Sciatic nerve (tissue), 2 donors: ENCODE results near the gene NCLN. TPM values are rescaled to one million over a fixed set of nuclear protein-coding genes. Genes with fewer than 3 reads are reported as not detected.

ENCODE experiments used
- ATAC-seq: fragments of 200-7000 bp; cut with Tn5 transposase; one replicate; pipeline ENCODE4 v1.9.1; 2020; ENCODE audit warnings: mild to moderate bottlenecking, moderate library complexity
- DNase-seq: peaks from one replicate; pipeline ENCODE4 v3.0.0-alpha.2; 2020; ENCODE audit warnings: low spot score
- intact Hi-C: fragments of 100-400 bp; cut with DNase I; formaldehyde crosslinking; loops from one replicate; pipeline ENCODE4 v1.14.2; 2022
- total RNA-seq: library from RNA; stranded (reverse); fragmentation: NEBNext Ultra II Directional; extraction: Animal tissue kit (Norgen Biotek cat#: 25700); gene quantifications from one replicate; pipeline ENCODE4 v1.2.1, GENCODE V29; 2021
- donor health status: DM: no; HTN: no; CAD: no.
- donor health status: DM: no; HTN: no; CAD: no.

The NCLN gene
- 25.4 TPM for total RNA-seq

GRCh38 chr19:3185461-3186159, at the start of gene NCLN:
Gene NCLN (plus strand): TSS chr19:3185930. CDS start chr19:3186031, 101 bp downstream.
- ATAC-seq (peak; percentile 98), DNase-seq (peak; percentile 96)
- intact Hi-C loops: no loop called here

GRCh38 chr19:3135961-3136683, 49.6 kb upstream of the NCLN start, which contains the start of gene GNA15:
Gene GNA15 (plus strand): TSS chr19:3136033. CDS start chr19:3136451, 418 bp downstream.
- DNase-seq: no peak
- peak; percentile 40 for ATAC-seq

GRCh38 chr19:3136684-3137055, 49.1 kb upstream of the NCLN start:
- intact Hi-C loops: no loop called here
- no peak for ATAC-seq
- DNase-seq: no peak

More at GRCh38 chr19:3135961-3136683, 49.6 kb upstream of the NCLN start, which contains the start of gene GNA15:
- intact Hi-C loops: no loop called here

GRCh38 chr19:3137119-3137518, 48.6 kb upstream of the NCLN start:
- DNase-seq: no peak
- intact Hi-C loops: no loop called here
- ATAC-seq: no peak

- intact Hi-C loops: no loop called here
- DNase-seq (no peak), ATAC-seq (no peak)
These were observed 47.5 kb upstream of the NCLN start for GRCh38 chr19:3138268-3138667.

GRCh38 chr19:3140667-3141038, 45.1 kb upstream of the NCLN start:
- intact Hi-C loops: no loop called here
- ATAC-seq (no peak), DNase-seq (no peak)

- DNase-seq (no peak), ATAC-seq (no peak)
- intact Hi-C loops: no loop called here
These were observed 43.4 kb upstream of the NCLN start for GRCh38 chr19:3142292-3142670.

GRCh38 chr19:3142781-3143337, 42.9 kb upstream of the NCLN start:
- ATAC-seq: no peak
- intact Hi-C loops: no loop called here
- no peak for DNase-seq

GRCh38 chr19:3145909-3146676, 39.6 kb upstream of the NCLN start:
- intact Hi-C loops: no loop called here
- ATAC-seq: peak; percentile 44
- DNase-seq: no peak

GRCh38 chr19:3146677-3147100, 39.0 kb upstream of the NCLN start:
- DNase-seq (no peak), ATAC-seq (peak; percentile 5)
- intact Hi-C loops: no loop called here

GRCh38 chr19:3148503-3148902, 37.2 kb upstream of the NCLN start:
- intact Hi-C loops: no loop called here
- DNase-seq (no peak), ATAC-seq (no peak)

- no peak for ATAC-seq
- DNase-seq: no peak
- intact Hi-C loops: no loop called here
These were observed 36.6 kb upstream of the NCLN start for GRCh38 chr19:3149089-3149488.

GRCh38 chr19:3149526-3150505, 35.9 kb upstream of the NCLN start:
- intact Hi-C loops: no loop called here
- ATAC-seq (no peak), DNase-seq (no peak)

- ATAC-seq (no peak), DNase-seq (no peak)
- intact Hi-C loops: no loop called here
These were observed 34.9 kb upstream of the NCLN start for GRCh38 chr19:3150739-3151329.

- ATAC-seq (no peak), DNase-seq (no peak)
- intact Hi-C loops: no loop called here
These were observed 33.9 kb upstream of the NCLN start for GRCh38 chr19:3151563-3152418.

- intact Hi-C loops: no loop called here
- ATAC-seq (no peak), DNase-seq (no peak)
These were observed 33.3 kb upstream of the NCLN start for GRCh38 chr19:3152419-3152780.
